Measurements from ENCODE around the gene ARHGAP6.

- TF ChIP-seq EZH2 (IDR thresholded peaks at IDR 0.05) (no peak), CTCF (IDR thresholded peaks at IDR 0.05) (peak; percentile 15)
Measured at GRCh38 chrX:11663875-11664210, 1.9 kb downstream of the ARHGAP6 start.

Measured in neural progenitor cell (in vitro differentiated cells).